Ovary (tissue), 9 donors: Measurements from ENCODE around the gene SPTSSA. TPM values are rescaled to one million over a fixed set of nuclear protein-coding genes. Genes with fewer than 3 reads are reported as not detected.

ENCODE experiments used
- DNase-seq, 5 donors: peaks; one replicate each; pipeline ENCODE4 v3.0.0-alpha.2; 2019 to 2020
- H3K27ac ChIP-seq, 2 donors: fragments of 200-600 bp; one replicate each; pipeline versions ENCODE4 v1.5.1 to v1.8.0; 2019 to 2022
- H3K27me3 ChIP-seq: fragments of 200-600 bp; one replicate; pipeline ENCODE4 v1.8.0; 2022
- H3K36me3 ChIP-seq: fragments of 200-600 bp; sonication (generic); one replicate; pipeline ENCODE4 v1.5.1; 2019
- H3K4me1 ChIP-seq: one replicate; pipeline ENCODE4 v1.8.1; 2013; ENCODE audit warnings: mild to moderate bottlenecking, moderate library complexity; ENCODE audit not compliant: insufficient read depth
- H3K4me3 ChIP-seq: fragments of 200-600 bp; sonication (generic); one replicate; pipeline ENCODE4 v1.5.1; 2017
- H3K9me3 ChIP-seq, 2 donors: fragments of 200-600 bp in 1 of 2; sonication (generic) in 1 of 2; one replicate each; pipeline versions ENCODE4 v1.5.1 to v1.8.1; 2013 to 2019; ENCODE audit warnings: mild to moderate bottlenecking in 1 of 2, moderate library complexity in 1 of 2
- EP300 ChIP-seq: sonication (generic); formaldehyde crosslinking; IDR thresholded peaks from one replicate; pipeline ENCODE4 v1.6.1; 2017; ENCODE audit warnings: antibody characterized with exemption
- POLR2A ChIP-seq: fragments of 450-650 bp; IDR thresholded peaks from one replicate; pipeline ENCODE4 v1.6.1; 2017; ENCODE audit warnings: antibody characterized with exemption, mild to moderate bottlenecking, moderate library complexity
- WGBS, 3 donors: extraction: QIAGEN DNeasy Blood & Tissue Kit in 1 of 3; methylation state at CpG; one replicate each; pipeline versions ENCODE4 v1.1.5 to v1.1.7; 2013 to 2017; 5-methylcytosine and 5-hydroxymethylcytosine counted together
- intact Hi-C, 4 donors: fragments of 100-400 bp; cut with DNase I; formaldehyde crosslinking; loops; one replicate each; pipeline versions ENCODE4 v1.11.0 to v1.15.1; 2022 to 2023
- polyA plus RNA-seq, 2 donors: library from polyadenylated mRNA; stranded (reverse); fragments of 200-250 nt in 1 of 2; fragments of 350-450 nt in 1 of 2; fragmentation: Illumina TruSeq in 1 of 2; extraction: RNeasy Lipid Tissue Mini Kit (QIAGEN cat#74804) in 1 of 2; gene quantifications; one replicate each; pipeline ENCODE4 v1.2.3, GENCODE V29; 2013 to 2014
- total RNA-seq, 7 donors: library from RNA; depleted of rRNA in 2 of 7; stranded (reverse); fragments of >200 nt in 2 of 7; fragmentation: NEBNext Ultra II Directional in 3 of 7; extraction: Animal tissue kit (Norgen Biotek cat#: 25700) in 3 of 7; gene quantifications; one replicate each; pipeline versions ENCODE4 v1.1.0 to v1.2.4, GENCODE V29; 2016 to 2023
- TF ChIP-seq, protein P1 (sequence below), 3 donors: fragments of 450-650 bp in 2 of 3; fragments of 200-600 bp in 1 of 3; IDR thresholded peaks; one replicate each; pipeline versions ENCODE4 v1.5.1 to v1.8.0; 2016 to 2022; ENCODE audit warnings: antibody characterized with exemption in 3 of 3, mild to moderate bottlenecking in 1 of 3
- donor health status: DM: no; HTN: no; CAD: no; lungs with moderate emphysema.
- donor health status: DM: no; HTN: no; CAD: no.
- donor health status: Bipolar disorder and iron deficiency.
- donor health status: DM: yes; HTN: yes; CAD: no.
- donor health status: DM: no; HTN: no; CAD: no.
- donor health status: DM: yes; HTN: yes; CAD: no.

The SPTSSA gene
- total and polyA plus RNA-seq, 9 donors = 18.9 to 36.1 (median 24.1) TPM

DNA sequence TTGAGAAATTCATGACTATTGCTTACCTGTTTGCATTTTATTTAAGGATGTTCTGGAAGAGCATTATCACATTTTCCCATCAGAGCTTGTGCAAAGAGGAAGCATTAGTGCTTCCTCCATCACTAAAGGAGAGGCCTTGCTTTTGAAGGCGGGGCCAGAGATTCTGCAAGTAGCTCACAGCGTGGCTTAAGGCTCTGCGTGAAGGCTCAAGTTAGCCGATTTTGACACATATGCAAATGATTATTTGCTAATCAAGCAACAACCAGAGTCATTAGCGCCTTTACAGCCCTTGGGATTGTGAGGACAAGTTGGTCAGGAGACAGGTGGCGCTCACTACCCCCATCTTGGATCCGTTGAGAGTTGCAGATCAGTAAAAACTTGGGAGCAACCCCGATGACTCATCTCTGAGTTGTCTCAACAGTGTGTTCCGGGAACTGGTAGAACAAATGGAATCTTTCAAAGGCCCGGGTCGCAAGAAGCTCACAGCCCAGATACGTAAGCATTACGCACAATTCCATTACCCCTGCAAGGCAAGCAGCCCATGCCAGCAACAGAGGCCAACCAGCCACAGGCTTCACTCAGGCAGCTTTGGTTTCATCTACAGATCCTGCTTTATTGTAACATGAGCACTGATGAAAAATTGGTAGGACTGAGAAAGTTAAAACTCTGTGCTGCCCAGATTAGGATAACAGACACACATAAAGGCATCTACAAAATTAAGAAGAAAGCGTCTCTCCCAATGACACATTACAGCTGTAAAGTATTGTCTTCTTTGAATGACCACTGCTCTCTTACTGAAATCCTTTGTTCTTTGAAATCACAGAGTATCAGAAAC, 34.9 kb upstream of the SPTSSA start:
- DNase-seq = peak; percentile 87 to 93 (median 90)
- peaks cover 12% of the 10 kb centered on the region for H3K4me1 ChIP-seq
- TF ChIP-seq EP300 (peak; percentile 96), POLR2A (peak; percentile 60)
- TF ChIP-seq, protein P1, sequence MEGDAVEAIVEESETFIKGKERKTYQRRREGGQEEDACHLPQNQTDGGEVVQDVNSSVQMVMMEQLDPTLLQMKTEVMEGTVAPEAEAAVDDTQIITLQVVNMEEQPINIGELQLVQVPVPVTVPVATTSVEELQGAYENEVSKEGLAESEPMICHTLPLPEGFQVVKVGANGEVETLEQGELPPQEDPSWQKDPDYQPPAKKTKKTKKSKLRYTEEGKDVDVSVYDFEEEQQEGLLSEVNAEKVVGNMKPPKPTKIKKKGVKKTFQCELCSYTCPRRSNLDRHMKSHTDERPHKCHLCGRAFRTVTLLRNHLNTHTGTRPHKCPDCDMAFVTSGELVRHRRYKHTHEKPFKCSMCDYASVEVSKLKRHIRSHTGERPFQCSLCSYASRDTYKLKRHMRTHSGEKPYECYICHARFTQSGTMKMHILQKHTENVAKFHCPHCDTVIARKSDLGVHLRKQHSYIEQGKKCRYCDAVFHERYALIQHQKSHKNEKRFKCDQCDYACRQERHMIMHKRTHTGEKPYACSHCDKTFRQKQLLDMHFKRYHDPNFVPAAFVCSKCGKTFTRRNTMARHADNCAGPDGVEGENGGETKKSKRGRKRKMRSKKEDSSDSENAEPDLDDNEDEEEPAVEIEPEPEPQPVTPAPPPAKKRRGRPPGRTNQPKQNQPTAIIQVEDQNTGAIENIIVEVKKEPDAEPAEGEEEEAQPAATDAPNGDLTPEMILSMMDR (IDR thresholded peaks at IDR 0.05) = peak in 2 of 3 donors; percentile 14 to 21
- H3K4me3 ChIP-seq = no peak overlapping the region
- no peaks in the 10 kb centered on the region for H3K27me3 ChIP-seq
- peak overlapping the region; percentile 79 to 90 for H3K27ac ChIP-seq
- intact Hi-C loops = loop anchor here in 2 of 4 donors (5.0 kb wide), 2 partner anchors 35 to 40 kb away; partner anchors contain the start of genes EAPP (in 1 of the 2) and SPTSSA (in 1 of the 2)
- no peaks in the 10 kb centered on the region for H3K9me3 ChIP-seq
- 12 to 15% (median 13%) methylated on average over 14 of the region's 14 CpGs for whole genome bisulfite sequencing, 3 donors
- H3K36me3 ChIP-seq = no peaks in the 10 kb centered on the region

DNA sequence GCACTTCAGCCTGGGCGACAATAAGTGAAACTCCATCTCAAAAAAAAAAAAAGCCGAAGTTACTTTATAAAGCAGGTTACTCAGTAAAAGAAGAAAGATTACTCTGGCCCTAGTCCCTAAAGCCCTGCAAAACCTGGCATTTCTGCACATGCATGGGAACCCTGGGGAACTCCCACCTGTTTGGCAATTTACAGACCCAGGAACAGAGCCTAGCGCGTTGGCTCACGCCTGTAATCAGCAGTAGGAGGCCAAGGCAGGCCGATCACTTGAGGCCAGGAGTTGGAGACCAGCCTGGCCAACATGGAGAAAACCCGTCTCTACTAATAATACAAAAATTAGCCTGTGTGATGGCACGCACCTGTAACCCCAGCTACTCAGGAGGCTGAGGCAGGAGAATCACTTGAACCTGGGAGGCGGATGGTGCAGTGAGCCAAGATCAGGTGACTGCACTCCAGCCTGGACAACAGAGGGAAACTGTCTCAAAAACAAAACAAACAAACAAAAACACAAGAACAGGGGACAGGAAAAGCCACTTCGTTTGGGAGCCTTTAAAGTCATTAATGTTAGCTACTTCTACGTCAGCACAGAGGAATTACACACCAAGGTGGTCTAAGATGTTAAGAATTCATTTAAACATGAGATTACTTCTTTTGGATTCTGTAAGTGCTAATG, 34.1 kb upstream of the SPTSSA start:
- intact Hi-C loops = loop anchor here in 2 of 4 donors (5.0 kb wide), 2 partner anchors 34 to 41 kb away; partner anchors contain the start of genes EAPP (in 1 of the 2) and SPTSSA (in 1 of the 2)

DNA sequence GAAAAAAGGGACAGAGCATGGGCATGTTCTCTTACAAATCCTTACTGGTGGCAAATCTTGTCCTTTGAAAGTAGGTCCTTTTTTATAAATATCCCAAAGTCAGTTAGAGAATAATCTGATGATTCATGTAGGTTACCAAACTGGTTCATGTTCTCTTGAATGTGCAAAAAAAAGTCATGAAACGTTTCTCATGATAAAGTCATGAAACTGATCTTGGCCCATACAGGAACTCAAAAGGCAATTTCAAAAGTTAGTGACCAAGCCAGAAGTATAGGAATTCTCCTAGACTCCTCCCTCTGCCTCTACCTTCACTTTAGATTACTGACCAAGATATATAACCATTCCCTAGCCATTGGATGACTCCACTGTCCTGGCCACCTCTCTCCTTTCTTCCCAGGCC, 27.3 kb upstream of the SPTSSA start:
- no peak overlapping the region for H3K4me3 ChIP-seq
- no peak overlapping the region for H3K27ac ChIP-seq
- no peaks in the 10 kb centered on the region for H3K9me3 ChIP-seq
- no peaks in the 10 kb centered on the region for H3K4me1 ChIP-seq
- DNase-seq = no peak
- WGBS, 3 donors = 9 to 25% (median 12%) methylated on average over 1 of the region's 1 CpG
- H3K27me3 ChIP-seq = no peaks in the 10 kb centered on the region
- intact Hi-C loops = no loop called here
- TF ChIP-seq, protein P1 (IDR thresholded peaks at IDR 0.05) = no peak
- TF ChIP-seq POLR2A = no peak
- TF ChIP-seq EP300 = no peak
- no peaks in the 10 kb centered on the region for H3K36me3 ChIP-seq

More for the DNA sequence above, 34.1 kb upstream of the SPTSSA start:
- Histone ChIP-seq H3K36me3 (no peaks in the 10 kb centered on the region), H3K4me3 (no peak overlapping the region), H3K4me1 (peaks cover 12% of the 10 kb centered on the region), H3K27ac (peak overlapping the region; percentile 79 to 90), H3K27me3 (no peaks in the 10 kb centered on the region), H3K9me3 (no peaks in the 10 kb centered on the region)
- 58 to 83% (median 59%) methylated on average over 11 of the region's 11 CpGs for WGBS, 3 donors
- peak; percentile 37 to 77 (median 68) for DNase-seq
- TF ChIP-seq POLR2A (peak; percentile 10), EP300 (no peak)
- TF ChIP-seq, protein P1 (IDR thresholded peaks at IDR 0.05) = no peak

DNA sequence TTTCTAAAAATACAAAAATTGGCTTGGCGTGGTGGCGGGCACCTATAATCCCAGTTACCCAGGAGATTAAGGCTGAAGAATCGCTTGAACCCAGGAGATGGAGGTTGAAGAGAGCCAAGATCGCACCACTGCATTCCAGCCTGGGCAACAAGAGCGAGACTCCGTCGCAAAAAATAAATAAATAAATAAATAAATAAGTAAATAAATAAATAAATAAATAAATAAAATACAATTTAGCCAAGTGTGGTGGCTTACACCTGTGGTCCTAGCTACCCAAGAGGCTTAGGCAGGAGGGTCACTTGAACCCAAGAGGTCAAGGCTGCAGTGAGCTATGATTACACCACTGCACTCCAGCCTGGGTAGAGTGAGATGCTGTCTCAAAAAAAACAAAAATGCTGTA, 26.5 kb upstream of the SPTSSA start:
- 97 to 98% (median 98%) methylated on average over 7 of the region's 7 CpGs for WGBS, 3 donors
- Histone ChIP-seq H3K27me3 (no peaks in the 10 kb centered on the region), H3K9me3 (no peaks in the 10 kb centered on the region), H3K27ac (no peak overlapping the region), H3K36me3 (no peaks in the 10 kb centered on the region), H3K4me3 (no peak overlapping the region), H3K4me1 (no peaks in the 10 kb centered on the region)
- TF ChIP-seq, protein P1 (IDR thresholded peaks at IDR 0.05) = no peak
- no peak for TF ChIP-seq POLR2A
- TF ChIP-seq EP300 = no peak
- intact Hi-C loops = no loop called here
- no peak for DNase-seq
